IPS-18c (cell line): ENCODE data around the gene ZNF141.
"Not testable (repeated sequence)": the region's sequence is repeated elsewhere in the genome, so short reads cannot be mapped to it uniquely, and the experiment has no call there.

ENCODE experiments used
- H3K4me3 ChIP-seq: 2 replicates; pipeline ENCODE4 v1.7.0; 2013; ENCODE audit warnings: low read depth, mild to moderate bottlenecking, low read length, moderate library complexity; ENCODE audit not compliant: insufficient read depth
- H3K9me3 ChIP-seq: one replicate; pipeline ENCODE4 v1.6.1; 2013; ENCODE audit warnings: mild to moderate bottlenecking, low read length, moderate library complexity; ENCODE audit not compliant: control insufficient read depth, insufficient read depth

ZNF141 gene

GRCh38 chr4:373062-373839 lies 35.6 kb downstream of the ZNF141 start:
- peaks cover 22% of the 10 kb centered on the region for H3K9me3 ChIP-seq
- H3K4me3 ChIP-seq, result no peak overlapping the region

DNA sequence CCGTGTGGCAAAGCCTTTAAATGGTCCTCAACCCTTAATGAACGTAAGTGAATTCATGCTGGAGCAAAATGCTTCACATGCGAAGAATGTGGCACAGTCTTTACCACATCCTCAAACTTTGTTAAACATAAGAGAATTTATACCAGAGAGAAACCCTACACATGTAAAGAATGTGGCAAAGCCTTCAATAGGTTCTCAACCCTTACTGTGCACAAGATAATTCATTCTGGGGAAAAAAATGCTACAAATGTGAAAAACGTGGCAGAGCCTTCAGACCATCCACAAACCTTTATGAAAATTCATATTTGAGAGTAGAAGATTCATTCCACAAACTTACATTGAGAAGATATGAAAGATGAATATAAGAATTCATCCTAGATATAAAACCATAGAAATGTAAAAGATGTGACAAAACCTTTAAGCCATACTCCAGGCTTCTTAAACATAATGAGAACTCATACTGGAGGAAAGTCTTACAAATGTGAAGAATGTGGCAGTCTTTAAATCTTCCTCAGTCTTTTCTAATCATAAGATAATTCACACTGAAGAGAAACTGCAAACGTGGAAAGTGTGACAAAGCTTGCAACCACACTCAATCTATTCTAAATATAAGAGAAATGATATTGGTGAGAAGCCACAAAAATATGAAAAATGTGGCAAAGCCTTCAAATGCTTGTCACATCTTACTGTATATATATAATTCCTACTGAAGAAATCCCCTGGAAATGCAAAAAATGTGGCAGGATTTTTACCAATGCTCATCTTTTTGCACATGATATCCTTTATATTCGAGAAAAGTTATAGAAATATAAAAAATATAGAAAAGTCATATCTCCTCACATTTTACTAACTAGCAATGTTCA lies 36.9 kb downstream of the ZNF141 start:
- H3K9me3 ChIP-seq, result peaks cover 28% of the 10 kb centered on the region
- H3K4me3 ChIP-seq, result no peak overlapping the region

GRCh38 chr4:384311-385010 lies 46.8 kb downstream of the ZNF141 start:
- Histone ChIP-seq H3K4me3 (no peak overlapping the region), H3K9me3 (peaks cover 22% of the 10 kb centered on the region)

GRCh38 chr4:385934-386707 lies 48.5 kb downstream of the ZNF141 start:
- Histone ChIP-seq H3K4me3 (no peak overlapping the region), H3K9me3 (peaks cover 27% of the 10 kb centered on the region)

DNA sequence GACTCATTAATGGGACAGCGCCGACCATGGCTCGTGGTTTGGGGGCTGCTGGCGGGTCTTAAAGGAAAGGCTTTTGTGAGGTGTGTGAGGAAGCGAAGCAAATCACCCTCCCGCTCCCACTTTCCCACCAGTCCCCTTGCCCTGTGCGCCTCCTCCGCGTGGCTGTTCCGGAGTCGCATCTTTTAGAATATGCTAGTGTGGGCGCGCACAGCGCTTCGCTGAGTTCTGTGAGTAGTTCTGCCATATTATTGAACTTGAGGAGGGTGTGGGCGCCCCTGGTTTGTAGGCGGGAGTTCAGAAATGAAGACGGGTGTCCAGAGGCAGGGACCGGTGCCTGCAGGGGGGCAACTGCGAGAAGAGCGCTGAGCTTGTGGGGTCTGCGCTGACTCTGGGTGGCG lies 49.1 kb downstream of the ZNF141 start:
- peaks cover 27% of the 10 kb centered on the region for H3K9me3 ChIP-seq
- no peak overlapping the region for H3K4me3 ChIP-seq

GRCh38 chr4:404006-404405 lies 66.4 kb downstream of the ZNF141 start:
- Histone ChIP-seq H3K9me3 (peaks cover 15% of the 10 kb centered on the region), H3K4me3 (no peak overlapping the region)

- H3K4me3 ChIP-seq, H3K9me3 ChIP-seq: not testable (repeated sequence)
Measured at GRCh38 chr4:408321-408720, 70.7 kb downstream of the ZNF141 start.

GRCh38 chr4:422587-422986 lies 85.0 kb downstream of the ZNF141 start:
- Histone ChIP-seq H3K9me3 (peaks cover 23% of the 10 kb centered on the region), H3K4me3 (no peak overlapping the region)
